H1 (cell line): ENCODE measurements around the gene CREBL2. TPM values are rescaled to one million over a fixed set of nuclear protein-coding genes. Genes with fewer than 3 reads are reported as not detected.

ENCODE experiments used
- GABPA ChIP-seq: IDR thresholded peaks from 2 replicates; pipeline ENCODE4 v1.6.1; 2011; ENCODE audit warnings: mild to moderate bottlenecking, low read length, moderate library complexity, borderline replicate concordance; ENCODE audit not compliant: insufficient read depth
- NRF1 ChIP-seq: IDR thresholded peaks from 2 replicates; pipeline ENCODE4 v1.6.1; 2011; ENCODE audit warnings: mild to moderate bottlenecking, low read depth, low read length, improper control_type of control experiment
- POLR2AphosphoS5 ChIP-seq: IDR thresholded peaks from 2 replicates; pipeline ENCODE4 v1.6.1; 2011; ENCODE audit warnings: low read depth, low read length
- SP4 ChIP-seq: IDR thresholded peaks from 2 replicates; pipeline ENCODE4 v1.6.1; 2012; ENCODE audit warnings: low read length, inconsistent platforms
- SUZ12 ChIP-seq: fragments of 200-600 bp; sonication (generic); IDR thresholded peaks from 2 replicates; pipeline ENCODE4 v1.6.1; 2012; ENCODE audit warnings: mild to moderate bottlenecking, inconsistent platforms, low read length, moderate library complexity, mixed read lengths
- TAF7 ChIP-seq: optimal IDR thresholded peaks from 2 replicates; pipeline ENCODE3; 2011; ENCODE audit warnings: low read depth, mild to moderate bottlenecking, inconsistent platforms, low read length, moderate library complexity, borderline replicate concordance
- ZNF274 ChIP-seq: IDR thresholded peaks from 2 replicates; pipeline ENCODE4 v1.7.0; 2012; ENCODE audit warnings: low read length, borderline replicate concordance; ENCODE audit errors: extremely low read depth
- polyA plus RNA-seq, 7 experiments: library from polyadenylated mRNA; depleted of rRNA in 3 of 7; stranded (reverse) in 5 of 7; unstranded in 2 of 7; fragments of >200 nt in 5 of 7; fragments of 200-250 nt in 2 of 7; gene quantifications; 1 replicate in 5 of 7; 2 replicates in 1 of 7; 4 replicates in 1 of 7; pipeline versions ENCODE4 v1.2.1 to v1.2.3, GENCODE V29; 2011 to 2013; ENCODE audit warnings: missing spikeins in 2 of 7, mixed read lengths in 2 of 7
- total RNA-seq: library from RNA; stranded (reverse); fragmentation: NEBNext Ultra II Directional; extraction: Animal tissue kit (Norgen Biotek cat#: 25700); gene quantifications from 2 replicates; pipeline ENCODE4 v1.2.1, GENCODE V29; 2021
- TF ChIP-seq, protein P1 (sequence below): fragments of 300-600 bp; sonication (generic); IDR thresholded peaks from 2 replicates; pipeline ENCODE4 v1.7.1; 2012; ENCODE audit warnings: low read length, moderate library complexity, mild to moderate bottlenecking, inconsistent platforms; ENCODE audit not compliant: insufficient replicate concordance

CREBL2 gene
- total and polyA plus RNA-seq, 2 of the 8 experiments (the other 6 are each of a cell fraction or from before 2014, with no cell fraction given): 9.8 to 18.3 TPM

DNA sequence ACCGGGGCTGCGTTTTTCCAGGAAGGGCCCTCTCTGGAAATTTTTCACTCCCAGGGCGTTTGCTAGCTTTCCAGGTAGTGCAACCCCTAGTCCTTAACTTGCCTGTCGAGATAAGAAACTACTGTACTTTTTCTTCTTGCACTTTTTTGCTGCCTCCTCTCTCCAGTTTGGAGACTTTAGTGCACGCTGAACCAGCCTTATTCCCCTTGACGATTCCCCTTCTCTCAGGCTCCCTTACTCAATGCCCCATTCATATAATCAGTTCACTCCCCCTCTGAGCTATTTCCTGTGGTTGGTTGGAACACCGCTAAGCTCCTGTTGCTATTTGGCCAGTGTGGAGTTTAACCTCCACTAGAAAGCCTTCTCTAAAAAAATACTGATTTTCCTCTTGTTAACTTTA lies 682 bp downstream of the CREBL2 start (continued):
- TF ChIP-seq, protein P1, sequence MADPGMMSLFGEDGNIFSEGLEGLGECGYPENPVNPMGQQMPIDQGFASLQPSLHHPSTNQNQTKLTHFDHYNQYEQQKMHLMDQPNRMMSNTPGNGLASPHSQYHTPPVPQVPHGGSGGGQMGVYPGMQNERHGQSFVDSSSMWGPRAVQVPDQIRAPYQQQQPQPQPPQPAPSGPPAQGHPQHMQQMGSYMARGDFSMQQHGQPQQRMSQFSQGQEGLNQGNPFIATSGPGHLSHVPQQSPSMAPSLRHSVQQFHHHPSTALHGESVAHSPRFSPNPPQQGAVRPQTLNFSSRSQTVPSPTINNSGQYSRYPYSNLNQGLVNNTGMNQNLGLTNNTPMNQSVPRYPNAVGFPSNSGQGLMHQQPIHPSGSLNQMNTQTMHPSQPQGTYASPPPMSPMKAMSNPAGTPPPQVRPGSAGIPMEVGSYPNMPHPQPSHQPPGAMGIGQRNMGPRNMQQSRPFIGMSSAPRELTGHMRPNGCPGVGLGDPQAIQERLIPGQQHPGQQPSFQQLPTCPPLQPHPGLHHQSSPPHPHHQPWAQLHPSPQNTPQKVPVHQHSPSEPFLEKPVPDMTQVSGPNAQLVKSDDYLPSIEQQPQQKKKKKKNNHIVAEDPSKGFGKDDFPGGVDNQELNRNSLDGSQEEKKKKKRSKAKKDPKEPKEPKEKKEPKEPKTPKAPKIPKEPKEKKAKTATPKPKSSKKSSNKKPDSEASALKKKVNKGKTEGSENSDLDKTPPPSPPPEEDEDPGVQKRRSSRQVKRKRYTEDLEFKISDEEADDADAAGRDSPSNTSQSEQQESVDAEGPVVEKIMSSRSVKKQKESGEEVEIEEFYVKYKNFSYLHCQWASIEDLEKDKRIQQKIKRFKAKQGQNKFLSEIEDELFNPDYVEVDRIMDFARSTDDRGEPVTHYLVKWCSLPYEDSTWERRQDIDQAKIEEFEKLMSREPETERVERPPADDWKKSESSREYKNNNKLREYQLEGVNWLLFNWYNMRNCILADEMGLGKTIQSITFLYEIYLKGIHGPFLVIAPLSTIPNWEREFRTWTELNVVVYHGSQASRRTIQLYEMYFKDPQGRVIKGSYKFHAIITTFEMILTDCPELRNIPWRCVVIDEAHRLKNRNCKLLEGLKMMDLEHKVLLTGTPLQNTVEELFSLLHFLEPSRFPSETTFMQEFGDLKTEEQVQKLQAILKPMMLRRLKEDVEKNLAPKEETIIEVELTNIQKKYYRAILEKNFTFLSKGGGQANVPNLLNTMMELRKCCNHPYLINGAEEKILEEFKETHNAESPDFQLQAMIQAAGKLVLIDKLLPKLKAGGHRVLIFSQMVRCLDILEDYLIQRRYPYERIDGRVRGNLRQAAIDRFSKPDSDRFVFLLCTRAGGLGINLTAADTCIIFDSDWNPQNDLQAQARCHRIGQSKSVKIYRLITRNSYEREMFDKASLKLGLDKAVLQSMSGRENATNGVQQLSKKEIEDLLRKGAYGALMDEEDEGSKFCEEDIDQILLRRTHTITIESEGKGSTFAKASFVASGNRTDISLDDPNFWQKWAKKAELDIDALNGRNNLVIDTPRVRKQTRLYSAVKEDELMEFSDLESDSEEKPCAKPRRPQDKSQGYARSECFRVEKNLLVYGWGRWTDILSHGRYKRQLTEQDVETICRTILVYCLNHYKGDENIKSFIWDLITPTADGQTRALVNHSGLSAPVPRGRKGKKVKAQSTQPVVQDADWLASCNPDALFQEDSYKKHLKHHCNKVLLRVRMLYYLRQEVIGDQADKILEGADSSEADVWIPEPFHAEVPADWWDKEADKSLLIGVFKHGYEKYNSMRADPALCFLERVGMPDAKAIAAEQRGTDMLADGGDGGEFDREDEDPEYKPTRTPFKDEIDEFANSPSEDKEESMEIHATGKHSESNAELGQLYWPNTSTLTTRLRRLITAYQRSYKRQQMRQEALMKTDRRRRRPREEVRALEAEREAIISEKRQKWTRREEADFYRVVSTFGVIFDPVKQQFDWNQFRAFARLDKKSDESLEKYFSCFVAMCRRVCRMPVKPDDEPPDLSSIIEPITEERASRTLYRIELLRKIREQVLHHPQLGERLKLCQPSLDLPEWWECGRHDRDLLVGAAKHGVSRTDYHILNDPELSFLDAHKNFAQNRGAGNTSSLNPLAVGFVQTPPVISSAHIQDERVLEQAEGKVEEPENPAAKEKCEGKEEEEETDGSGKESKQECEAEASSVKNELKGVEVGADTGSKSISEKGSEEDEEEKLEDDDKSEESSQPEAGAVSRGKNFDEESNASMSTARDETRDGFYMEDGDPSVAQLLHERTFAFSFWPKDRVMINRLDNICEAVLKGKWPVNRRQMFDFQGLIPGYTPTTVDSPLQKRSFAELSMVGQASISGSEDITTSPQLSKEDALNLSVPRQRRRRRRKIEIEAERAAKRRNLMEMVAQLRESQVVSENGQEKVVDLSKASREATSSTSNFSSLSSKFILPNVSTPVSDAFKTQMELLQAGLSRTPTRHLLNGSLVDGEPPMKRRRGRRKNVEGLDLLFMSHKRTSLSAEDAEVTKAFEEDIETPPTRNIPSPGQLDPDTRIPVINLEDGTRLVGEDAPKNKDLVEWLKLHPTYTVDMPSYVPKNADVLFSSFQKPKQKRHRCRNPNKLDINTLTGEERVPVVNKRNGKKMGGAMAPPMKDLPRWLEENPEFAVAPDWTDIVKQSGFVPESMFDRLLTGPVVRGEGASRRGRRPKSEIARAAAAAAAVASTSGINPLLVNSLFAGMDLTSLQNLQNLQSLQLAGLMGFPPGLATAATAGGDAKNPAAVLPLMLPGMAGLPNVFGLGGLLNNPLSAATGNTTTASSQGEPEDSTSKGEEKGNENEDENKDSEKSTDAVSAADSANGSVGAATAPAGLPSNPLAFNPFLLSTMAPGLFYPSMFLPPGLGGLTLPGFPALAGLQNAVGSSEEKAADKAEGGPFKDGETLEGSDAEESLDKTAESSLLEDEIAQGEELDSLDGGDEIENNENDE: no peak
- TF ChIP-seq TAF7: no peak
- no peak for TF ChIP-seq POLR2AphosphoS5
- no peak for TF ChIP-seq SUZ12
- no peak for TF ChIP-seq ZNF274
- no peak for TF ChIP-seq GABPA
- no peak for TF ChIP-seq NRF1
- TF ChIP-seq SP4: no peak
- TF ChIP-seq, all 59 proteins: peak for 0
